Mucosa of descending colon (tissue), 3 donors: ENCODE data around the gene MTFR1L. TPM values are rescaled to one million over a fixed set of nuclear protein-coding genes. Genes with fewer than 3 reads are reported as not detected.
A peak's percentile ranks its signal among the peaks of the same experiment; 100 is the strongest.

Source experiments
- ATAC-seq: fragments of 200-7000 bp; cut with Tn5 transposase; one replicate; pipeline ENCODE4 v1.9.1; 2020; ENCODE audit warnings: mild to moderate bottlenecking, moderate library complexity
- DNase-seq, 3 donors: peaks; one replicate each; pipeline ENCODE4 v3.0.0-alpha.2; 2020
- H3K36me3 ChIP-seq: fragments of 200-600 bp; one replicate; pipeline ENCODE4 v1.8.0; 2021; ENCODE audit warnings: low read depth, mild to moderate bottlenecking
- H3K4me1 ChIP-seq: fragments of 200-600 bp; one replicate; pipeline ENCODE4 v1.8.0; 2021; ENCODE audit warnings: low read depth, mild to moderate bottlenecking
- H3K4me3 ChIP-seq: fragments of 200-600 bp; one replicate; pipeline ENCODE4 v1.8.0; 2021; ENCODE audit warnings: mild to moderate bottlenecking
- H3K9me3 ChIP-seq: fragments of 200-600 bp; one replicate; pipeline ENCODE4 v1.8.0; 2021; ENCODE audit warnings: mild to moderate bottlenecking
- CTCF ChIP-seq: fragments of 200-600 bp; IDR thresholded peaks from one replicate; pipeline ENCODE4 v1.8.0; 2022; ENCODE audit warnings: antibody characterized with exemption, mild to moderate bottlenecking
- intact Hi-C, 2 donors: fragments of 100-400 bp; cut with DNase I in 1 of 2; cut with micrococcal nuclease in 1 of 2; formaldehyde crosslinking; loops; one replicate each; pipeline versions ENCODE4 v1.11.0 to v1.11.1; 2022; cut with DNase I, micrococcal nuclease
- total RNA-seq, 3 donors: library from RNA; stranded (reverse); fragmentation: NEBNext Ultra II Directional in 2 of 3; extraction: Animal tissue kit (Norgen Biotek cat#: 25700) in 2 of 3; gene quantifications; one replicate each; pipeline versions ENCODE4 v1.2.1 to v1.2.4, GENCODE V29; 2021 to 2023
- donor health status: DM: no; HTN: no; CAD: no; lungs with moderate emphysema.
- donor health status: DM: no; HTN: no; CAD: no.
- donor health status: DM: no; HTN: yes; CAD: no.

Gene MTFR1L
- total RNA-seq, 3 donors from 2014 or later: 46.2 to 94.3 (median 83.0) TPM

- no peak for TF ChIP-seq CTCF
- Histone ChIP-seq H3K4me3 (no peak overlapping the region), H3K4me1 (no peaks in the 10 kb centered on the region), H3K36me3 (no peaks in the 10 kb centered on the region), H3K9me3 (no peaks in the 10 kb centered on the region)
- ATAC-seq: peak; percentile 56
- DNase-seq: peak in 1 of 3 donors; percentile 41
- intact Hi-C loops: no loop called here
Observed at GRCh38 chr1:25780318-25781129, 39.2 kb upstream of the MTFR1L start.

- DNase-seq: no peak
- no peak for TF ChIP-seq CTCF
- no peaks in the 10 kb centered on the region for H3K36me3 ChIP-seq
- H3K9me3 ChIP-seq: no peaks in the 10 kb centered on the region
- no peaks in the 10 kb centered on the region for H3K4me1 ChIP-seq
- H3K4me3 ChIP-seq: no peak overlapping the region
- intact Hi-C loops: no loop called here
- ATAC-seq: no peak
Observed at GRCh38 chr1:25781130-25781433, 38.7 kb upstream of the MTFR1L start.

GRCh38 chr1:25782608-25783201, 37.0 kb upstream of the MTFR1L start:
- ATAC-seq: peak; percentile 61
- Histone ChIP-seq H3K4me3 (no peak overlapping the region), H3K9me3 (no peaks in the 10 kb centered on the region), H3K4me1 (no peaks in the 10 kb centered on the region), H3K36me3 (no peaks in the 10 kb centered on the region)
- intact Hi-C loops: no loop called here
- no peak for TF ChIP-seq CTCF
- DNase-seq: no peak

- Histone ChIP-seq H3K36me3 (no peaks in the 10 kb centered on the region), H3K4me3 (no peak overlapping the region), H3K9me3 (no peaks in the 10 kb centered on the region), H3K4me1 (no peaks in the 10 kb centered on the region)
- intact Hi-C loops: no loop called here
- ATAC-seq (no peak), DNase-seq (no peak)
- no peak for TF ChIP-seq CTCF
Observed at GRCh38 chr1:25784575-25785051, 35.1 kb upstream of the MTFR1L start.

GRCh38 chr1:25785333-25786067, 34.3 kb upstream of the MTFR1L start:
- peak; percentile 51 for ATAC-seq
- Histone ChIP-seq H3K4me3 (no peak overlapping the region), H3K4me1 (no peaks in the 10 kb centered on the region), H3K36me3 (no peaks in the 10 kb centered on the region), H3K9me3 (no peaks in the 10 kb centered on the region)
- no peak for DNase-seq
- intact Hi-C loops: no loop called here
- TF ChIP-seq CTCF: no peak
